GM23338 (cell line): ENCODE data around the gene UBE2E2. TPM values are rescaled to one million over a fixed set of nuclear protein-coding genes. Genes with fewer than 3 reads are reported as not detected.

Experiments
- ATAC-seq: fragments of 200-7000 bp; cut with Tn5 transposase; 3 replicates; pipeline ENCODE4 v1.9.1; 2020
- DNase-seq: peaks from one replicate; pipeline ENCODE4 v3.0.0-alpha.2; 2015; ENCODE audit warnings: low spot score
- H2AFZ ChIP-seq: fragments of 200-600 bp; sonication (generic); 2 replicates; pipeline ENCODE4 v1.8.0; 2016; ENCODE audit warnings: antibody characterized with exemption, mild to moderate bottlenecking, moderate library complexity
- H3F3A ChIP-seq: fragments of 200-600 bp; sonication (generic); replicated peaks from 2 replicates; pipeline ENCODE4 v1.8.0; 2017; ENCODE audit warnings: antibody characterized with exemption, mixed run types, low read depth
- H3K27ac ChIP-seq: fragments of 200-600 bp; sonication (generic); 2 replicates; pipeline ENCODE4 v1.6.1; 2016; ENCODE audit warnings: low read depth
- H3K27me3 ChIP-seq: fragments of 200-600 bp; sonication (generic); 2 replicates; pipeline ENCODE4 v1.8.0; 2016; ENCODE audit warnings: mild to moderate bottlenecking, mixed run types, moderate library complexity; ENCODE audit not compliant: insufficient read depth
- H3K36me3 ChIP-seq: fragments of 200-600 bp; sonication (generic); 2 replicates; pipeline ENCODE4 v1.8.0; 2016; ENCODE audit warnings: mild to moderate bottlenecking; ENCODE audit not compliant: insufficient read depth
- H3K4me1 ChIP-seq: fragments of 200-600 bp; sonication (generic); 2 replicates; pipeline ENCODE4 v1.8.0; 2016; ENCODE audit warnings: mild to moderate bottlenecking, moderate library complexity; ENCODE audit not compliant: insufficient read depth
- H3K4me2 ChIP-seq: fragments of 200-600 bp; sonication (generic); 2 replicates; pipeline ENCODE4 v1.7.1; 2017; ENCODE audit warnings: mixed run types
- H3K4me3 ChIP-seq: fragments of 200-600 bp; sonication (generic); 2 replicates; pipeline ENCODE4 v1.6.1; 2016; ENCODE audit warnings: mixed run types
- H3K79me2 ChIP-seq: fragments of 200-600 bp; sonication (generic); replicated peaks from 2 replicates; pipeline ENCODE4 v1.8.0; 2017; ENCODE audit warnings: mild to moderate bottlenecking; ENCODE audit not compliant: insufficient read depth
- H3K9me2 ChIP-seq: fragments of 200-600 bp; sonication (generic); 2 replicates; pipeline ENCODE4 v1.8.0; 2017; ENCODE audit not compliant: insufficient read depth
- H4K20me1 ChIP-seq: fragments of 200-600 bp; sonication (generic); replicated peaks from 2 replicates; pipeline ENCODE4 v1.8.0; 2017; ENCODE audit warnings: mild to moderate bottlenecking; ENCODE audit not compliant: insufficient read depth
- H3K27ac Mint-ChIP-seq: 2 replicates; pipeline ENCODE4 v1.8.0; 2020; ENCODE audit warnings: inconsistent platforms, mild to moderate bottlenecking, moderate library complexity, mixed read lengths
- H3K27me3 Mint-ChIP-seq: 3 replicates; pipeline ENCODE4 v1.8.0; 2022; ENCODE audit warnings: low read depth, mild to moderate bottlenecking, moderate library complexity, mixed read lengths, inconsistent platforms; ENCODE audit not compliant: insufficient read depth, poor library complexity
- H3K36me3 Mint-ChIP-seq: 3 replicates; pipeline ENCODE4 v1.8.0; 2021; ENCODE audit warnings: low read depth, mild to moderate bottlenecking, inconsistent platforms, moderate library complexity, mixed read lengths
- H3K4me1 Mint-ChIP-seq: 3 replicates; pipeline ENCODE4 v1.8.0; 2020; ENCODE audit warnings: mild to moderate bottlenecking, inconsistent platforms, mixed read lengths
- H3K4me3 Mint-ChIP-seq: 3 replicates; pipeline ENCODE4 v1.8.0; 2021; ENCODE audit warnings: moderate library complexity, mild to moderate bottlenecking, inconsistent platforms, mixed read lengths
- H3K9me3 Mint-ChIP-seq: 3 replicates; pipeline ENCODE4 v1.8.0; 2020; ENCODE audit warnings: moderate library complexity, mild to moderate bottlenecking, inconsistent platforms, mixed read lengths
- CREB1 ChIP-seq: fragments of 250-450 bp; sonication (Bioruptor Pico); IDR thresholded peaks from 2 replicates; pipeline ENCODE4 v1.5.0; 2020; ENCODE audit warnings: low read depth, mild to moderate bottlenecking, moderate library complexity
- EZH2 ChIP-seq: fragments of 200-600 bp; sonication (generic); IDR thresholded peaks from one replicate; pipeline ENCODE4 v1.8.0; 2017; ENCODE audit warnings: antibody characterized with exemption, mild to moderate bottlenecking, low read depth; ENCODE audit not compliant: unreplicated experiment
- EZH2phosphoT487 ChIP-seq: fragments of 200-600 bp; sonication (generic); IDR thresholded peaks from one replicate; pipeline ENCODE4 v1.8.1; 2018; ENCODE audit warnings: antibody characterized with exemption; ENCODE audit not compliant: unreplicated experiment
- JUNB ChIP-seq: IDR thresholded peaks from one replicate; pipeline ENCODE4 v1.6.1; 2016; ENCODE audit warnings: antibody characterized with exemption; ENCODE audit not compliant: unreplicated experiment
- NANOG ChIP-seq: IDR thresholded peaks from 2 replicates; pipeline ENCODE4 v1.6.1; 2016; ENCODE audit warnings: antibody characterized with exemption, borderline replicate concordance
- POLR2AphosphoS5 ChIP-seq: IDR thresholded peaks from 2 replicates; pipeline ENCODE4 v1.6.1; 2016; ENCODE audit warnings: antibody characterized with exemption, low read depth
- STAT1 ChIP-seq: IDR thresholded peaks from one replicate; pipeline ENCODE4 v1.6.1; 2016; ENCODE audit warnings: antibody characterized with exemption; ENCODE audit not compliant: unreplicated experiment
- ZNF114 ChIP-seq: fragments of 250-450 bp; sonication (Bioruptor Pico); IDR thresholded peaks from 2 replicates; pipeline ENCODE4 v1.5.0; 2020; ENCODE audit warnings: mild to moderate bottlenecking, moderate library complexity
- ZNF331 ChIP-seq: fragments of 250-450 bp; sonication (Bioruptor Pico); IDR thresholded peaks from 2 replicates; pipeline ENCODE4 v1.5.0; 2020; ENCODE audit warnings: low read depth, mild to moderate bottlenecking, moderate library complexity
- polyA plus RNA-seq: library from polyadenylated mRNA; unstranded; fragments of >200 nt; fragmentation: Nextera tagmentation; extraction: Ambion mirVana; gene quantifications from 2 replicates; pipeline ENCODE4 v1.2.1, GENCODE V29; 2016
- total RNA-seq: library from RNA; depleted of rRNA; stranded (reverse); fragments of >200 nt; shearing (Covaris generic); gene quantifications from 2 replicates; pipeline ENCODE4 v1.2.3, GENCODE V29; 2014
- TF ChIP-seq, protein P1 (sequence below): fragments of 250-450 bp; sonication (Bioruptor Pico); IDR thresholded peaks from 2 replicates; pipeline ENCODE4 v1.5.0; 2020; ENCODE audit warnings: mild to moderate bottlenecking, moderate library complexity
- TF ChIP-seq, protein P2 (sequence below), 2 experiments: fragments of 200-600 bp in 1 of 2; sonication (generic) in 1 of 2; conservative IDR thresholded peaks; 2 replicates each; pipeline versions ENCODE4 v1.5.1 to v1.6.1; 2016 to 2017; ENCODE audit warnings: antibody characterized with exemption in 2 of 2, low read depth in 2 of 2, mild to moderate bottlenecking in 2 of 2, moderate library complexity in 1 of 2
- TF ChIP-seq, protein P3 (sequence below): IDR thresholded peaks from 2 replicates; pipeline ENCODE4 v1.6.1; 2016; ENCODE audit warnings: antibody characterized with exemption
- TF ChIP-seq, protein P4 (sequence below): IDR thresholded peaks from one replicate; pipeline ENCODE4 v1.6.1; 2018; ENCODE audit warnings: antibody characterized with exemption; ENCODE audit not compliant: unreplicated experiment

UBE2E2 gene
- total and polyA plus RNA-seq, 2 experiments from 2014 or later: 86.9 to 169 TPM

DNA sequence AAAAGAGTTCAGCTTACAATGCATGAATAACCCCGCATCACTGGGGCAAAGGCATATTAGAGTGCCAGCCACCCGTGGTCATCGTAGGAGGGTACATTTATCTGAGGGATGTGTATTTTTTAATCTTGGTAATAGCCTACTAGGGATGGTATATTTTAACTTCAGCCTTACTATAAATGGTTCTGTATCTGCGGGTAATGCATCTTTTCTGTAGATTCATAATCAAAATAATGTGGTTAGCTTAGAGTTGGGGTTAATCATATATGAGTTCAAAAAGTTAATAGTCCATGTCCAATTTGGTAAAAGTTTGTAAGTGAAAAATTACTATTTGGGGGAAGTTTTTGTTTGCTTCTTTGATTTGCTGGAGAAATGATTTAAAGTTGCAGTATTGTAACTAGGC lies 339.0 kb downstream of the UBE2E2 start (continued):
- TF ChIP-seq, protein P1, sequence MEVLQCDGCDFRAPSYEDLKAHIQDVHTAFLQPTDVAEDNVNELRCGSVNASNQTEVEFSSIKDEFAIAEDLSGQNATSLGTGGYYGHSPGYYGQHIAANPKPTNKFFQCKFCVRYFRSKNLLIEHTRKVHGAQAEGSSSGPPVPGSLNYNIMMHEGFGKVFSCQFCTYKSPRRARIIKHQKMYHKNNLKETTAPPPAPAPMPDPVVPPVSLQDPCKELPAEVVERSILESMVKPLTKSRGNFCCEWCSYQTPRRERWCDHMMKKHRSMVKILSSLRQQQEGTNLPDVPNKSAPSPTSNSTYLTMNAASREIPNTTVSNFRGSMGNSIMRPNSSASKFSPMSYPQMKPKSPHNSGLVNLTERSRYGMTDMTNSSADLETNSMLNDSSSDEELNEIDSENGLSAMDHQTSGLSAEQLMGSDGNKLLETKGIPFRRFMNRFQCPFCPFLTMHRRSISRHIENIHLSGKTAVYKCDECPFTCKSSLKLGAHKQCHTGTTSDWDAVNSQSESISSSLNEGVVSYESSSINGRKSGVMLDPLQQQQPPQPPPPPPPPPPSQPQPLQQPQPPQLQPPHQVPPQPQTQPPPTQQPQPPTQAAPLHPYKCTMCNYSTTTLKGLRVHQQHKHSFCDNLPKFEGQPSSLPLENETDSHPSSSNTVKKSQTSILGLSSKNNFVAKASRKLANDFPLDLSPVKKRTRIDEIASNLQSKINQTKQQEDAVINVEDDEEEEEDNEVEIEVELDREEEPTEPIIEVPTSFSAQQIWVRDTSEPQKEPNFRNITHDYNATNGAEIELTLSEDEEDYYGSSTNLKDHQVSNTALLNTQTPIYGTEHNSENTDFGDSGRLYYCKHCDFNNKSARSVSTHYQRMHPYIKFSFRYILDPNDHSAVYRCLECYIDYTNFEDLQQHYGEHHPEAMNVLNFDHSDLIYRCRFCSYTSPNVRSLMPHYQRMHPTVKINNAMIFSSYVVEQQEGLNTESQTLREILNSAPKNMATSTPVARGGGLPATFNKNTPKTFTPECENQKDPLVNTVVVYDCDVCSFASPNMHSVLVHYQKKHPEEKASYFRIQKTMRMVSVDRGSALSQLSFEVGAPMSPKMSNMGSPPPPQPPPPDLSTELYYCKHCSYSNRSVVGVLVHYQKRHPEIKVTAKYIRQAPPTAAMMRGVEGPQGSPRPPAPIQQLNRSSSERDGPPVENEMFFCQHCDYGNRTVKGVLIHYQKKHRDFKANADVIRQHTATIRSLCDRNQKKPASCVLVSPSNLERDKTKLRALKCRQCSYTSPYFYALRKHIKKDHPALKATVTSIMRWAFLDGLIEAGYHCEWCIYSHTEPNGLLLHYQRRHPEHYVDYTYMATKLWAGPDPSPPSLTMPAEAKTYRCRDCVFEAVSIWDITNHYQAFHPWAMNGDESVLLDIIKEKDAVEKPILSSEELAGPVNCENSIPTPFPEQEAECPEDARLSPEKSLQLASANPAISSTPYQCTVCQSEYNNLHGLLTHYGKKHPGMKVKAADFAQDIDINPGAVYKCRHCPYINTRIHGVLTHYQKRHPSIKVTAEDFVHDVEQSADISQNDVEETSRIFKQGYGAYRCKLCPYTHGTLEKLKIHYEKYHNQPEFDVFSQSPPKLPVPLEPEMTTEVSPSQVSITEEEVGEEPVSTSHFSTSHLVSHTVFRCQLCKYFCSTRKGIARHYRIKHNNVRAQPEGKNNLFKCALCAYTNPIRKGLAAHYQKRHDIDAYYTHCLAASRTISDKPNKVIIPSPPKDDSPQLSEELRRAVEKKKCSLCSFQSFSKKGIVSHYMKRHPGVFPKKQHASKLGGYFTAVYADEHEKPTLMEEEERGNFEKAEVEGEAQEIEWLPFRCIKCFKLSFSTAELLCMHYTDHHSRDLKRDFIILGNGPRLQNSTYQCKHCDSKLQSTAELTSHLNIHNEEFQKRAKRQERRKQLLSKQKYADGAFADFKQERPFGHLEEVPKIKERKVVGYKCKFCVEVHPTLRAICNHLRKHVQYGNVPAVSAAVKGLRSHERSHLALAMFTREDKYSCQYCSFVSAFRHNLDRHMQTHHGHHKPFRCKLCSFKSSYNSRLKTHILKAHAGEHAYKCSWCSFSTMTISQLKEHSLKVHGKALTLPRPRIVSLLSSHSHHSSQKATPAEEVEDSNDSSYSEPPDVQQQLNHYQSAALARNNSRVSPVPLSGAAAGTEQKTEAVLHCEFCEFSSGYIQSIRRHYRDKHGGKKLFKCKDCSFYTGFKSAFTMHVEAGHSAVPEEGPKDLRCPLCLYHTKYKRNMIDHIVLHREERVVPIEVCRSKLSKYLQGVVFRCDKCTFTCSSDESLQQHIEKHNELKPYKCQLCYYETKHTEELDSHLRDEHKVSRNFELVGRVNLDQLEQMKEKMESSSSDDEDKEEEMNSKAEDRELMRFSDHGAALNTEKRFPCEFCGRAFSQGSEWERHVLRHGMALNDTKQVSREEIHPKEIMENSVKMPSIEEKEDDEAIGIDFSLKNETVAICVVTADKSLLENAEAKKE: no peak
- TF ChIP-seq ZNF331 (CRISPR knock-in tag) (no peak), STAT1 (no peak), ZNF114 (no peak), NANOG (no peak)
- TF ChIP-seq, protein P2, sequence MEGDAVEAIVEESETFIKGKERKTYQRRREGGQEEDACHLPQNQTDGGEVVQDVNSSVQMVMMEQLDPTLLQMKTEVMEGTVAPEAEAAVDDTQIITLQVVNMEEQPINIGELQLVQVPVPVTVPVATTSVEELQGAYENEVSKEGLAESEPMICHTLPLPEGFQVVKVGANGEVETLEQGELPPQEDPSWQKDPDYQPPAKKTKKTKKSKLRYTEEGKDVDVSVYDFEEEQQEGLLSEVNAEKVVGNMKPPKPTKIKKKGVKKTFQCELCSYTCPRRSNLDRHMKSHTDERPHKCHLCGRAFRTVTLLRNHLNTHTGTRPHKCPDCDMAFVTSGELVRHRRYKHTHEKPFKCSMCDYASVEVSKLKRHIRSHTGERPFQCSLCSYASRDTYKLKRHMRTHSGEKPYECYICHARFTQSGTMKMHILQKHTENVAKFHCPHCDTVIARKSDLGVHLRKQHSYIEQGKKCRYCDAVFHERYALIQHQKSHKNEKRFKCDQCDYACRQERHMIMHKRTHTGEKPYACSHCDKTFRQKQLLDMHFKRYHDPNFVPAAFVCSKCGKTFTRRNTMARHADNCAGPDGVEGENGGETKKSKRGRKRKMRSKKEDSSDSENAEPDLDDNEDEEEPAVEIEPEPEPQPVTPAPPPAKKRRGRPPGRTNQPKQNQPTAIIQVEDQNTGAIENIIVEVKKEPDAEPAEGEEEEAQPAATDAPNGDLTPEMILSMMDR (conservative IDR thresholded peaks at IDR 0.05; ENCODE audit: low read depth in 2 of 2): no peak

DNA sequence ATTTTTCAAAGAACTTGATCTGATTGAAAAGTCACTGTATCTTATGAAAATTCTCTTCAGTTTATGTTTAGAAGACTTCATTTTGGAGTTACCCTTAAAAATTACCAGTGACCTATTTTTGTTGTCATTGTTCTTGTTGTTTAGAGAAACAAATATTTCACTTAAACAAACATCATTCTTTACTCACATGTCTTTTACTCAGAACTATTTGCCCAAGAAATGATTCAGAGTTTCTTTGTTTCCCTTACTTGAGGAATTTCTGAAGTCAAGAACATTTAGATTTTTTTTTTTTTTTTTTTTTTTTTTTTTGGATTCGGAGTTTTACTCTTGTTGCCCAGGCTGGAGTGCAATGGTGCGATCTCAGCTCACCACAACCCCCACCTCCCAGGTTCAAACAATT lies 343.1 kb downstream of the UBE2E2 start:
- Mint-ChIP-seq H3K36me3 (no peaks in the 10 kb centered on the region), H3K27me3 (no peaks in the 10 kb centered on the region), H3K27ac (no peak overlapping the region), H3K4me1 (peaks cover 14% of the 10 kb centered on the region), H3K4me3 (no peak overlapping the region), H3K9me3 (no peaks in the 10 kb centered on the region)
- Histone ChIP-seq H4K20me1 (no peaks in the 10 kb centered on the region), H3K27ac (no peak overlapping the region), H3F3A (no peaks in the 10 kb centered on the region), H3K4me1 (peaks cover 10% of the 10 kb centered on the region), H3K4me3 (no peak overlapping the region), H3K36me3 (no peaks in the 10 kb centered on the region), H3K9me2 (no peaks in the 10 kb centered on the region), H3K27me3 (no peaks in the 10 kb centered on the region), H3K79me2 (no peaks in the 10 kb centered on the region), H3K4me2 (no peak overlapping the region), H2AFZ (no peak overlapping the region)
- no peak for DNase-seq
- TF ChIP-seq EZH2phosphoT487: no peak
- TF ChIP-seq, protein P3, sequence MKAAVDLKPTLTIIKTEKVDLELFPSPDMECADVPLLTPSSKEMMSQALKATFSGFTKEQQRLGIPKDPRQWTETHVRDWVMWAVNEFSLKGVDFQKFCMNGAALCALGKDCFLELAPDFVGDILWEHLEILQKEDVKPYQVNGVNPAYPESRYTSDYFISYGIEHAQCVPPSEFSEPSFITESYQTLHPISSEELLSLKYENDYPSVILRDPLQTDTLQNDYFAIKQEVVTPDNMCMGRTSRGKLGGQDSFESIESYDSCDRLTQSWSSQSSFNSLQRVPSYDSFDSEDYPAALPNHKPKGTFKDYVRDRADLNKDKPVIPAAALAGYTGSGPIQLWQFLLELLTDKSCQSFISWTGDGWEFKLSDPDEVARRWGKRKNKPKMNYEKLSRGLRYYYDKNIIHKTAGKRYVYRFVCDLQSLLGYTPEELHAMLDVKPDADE: no peak
- TF ChIP-seq CREB1 (CRISPR knock-in tag): no peak
- no peak for TF ChIP-seq EZH2
- TF ChIP-seq, protein P4, sequence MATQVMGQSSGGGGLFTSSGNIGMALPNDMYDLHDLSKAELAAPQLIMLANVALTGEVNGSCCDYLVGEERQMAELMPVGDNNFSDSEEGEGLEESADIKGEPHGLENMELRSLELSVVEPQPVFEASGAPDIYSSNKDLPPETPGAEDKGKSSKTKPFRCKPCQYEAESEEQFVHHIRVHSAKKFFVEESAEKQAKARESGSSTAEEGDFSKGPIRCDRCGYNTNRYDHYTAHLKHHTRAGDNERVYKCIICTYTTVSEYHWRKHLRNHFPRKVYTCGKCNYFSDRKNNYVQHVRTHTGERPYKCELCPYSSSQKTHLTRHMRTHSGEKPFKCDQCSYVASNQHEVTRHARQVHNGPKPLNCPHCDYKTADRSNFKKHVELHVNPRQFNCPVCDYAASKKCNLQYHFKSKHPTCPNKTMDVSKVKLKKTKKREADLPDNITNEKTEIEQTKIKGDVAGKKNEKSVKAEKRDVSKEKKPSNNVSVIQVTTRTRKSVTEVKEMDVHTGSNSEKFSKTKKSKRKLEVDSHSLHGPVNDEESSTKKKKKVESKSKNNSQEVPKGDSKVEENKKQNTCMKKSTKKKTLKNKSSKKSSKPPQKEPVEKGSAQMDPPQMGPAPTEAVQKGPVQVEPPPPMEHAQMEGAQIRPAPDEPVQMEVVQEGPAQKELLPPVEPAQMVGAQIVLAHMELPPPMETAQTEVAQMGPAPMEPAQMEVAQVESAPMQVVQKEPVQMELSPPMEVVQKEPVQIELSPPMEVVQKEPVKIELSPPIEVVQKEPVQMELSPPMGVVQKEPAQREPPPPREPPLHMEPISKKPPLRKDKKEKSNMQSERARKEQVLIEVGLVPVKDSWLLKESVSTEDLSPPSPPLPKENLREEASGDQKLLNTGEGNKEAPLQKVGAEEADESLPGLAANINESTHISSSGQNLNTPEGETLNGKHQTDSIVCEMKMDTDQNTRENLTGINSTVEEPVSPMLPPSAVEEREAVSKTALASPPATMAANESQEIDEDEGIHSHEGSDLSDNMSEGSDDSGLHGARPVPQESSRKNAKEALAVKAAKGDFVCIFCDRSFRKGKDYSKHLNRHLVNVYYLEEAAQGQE: no peak
- no peak for TF ChIP-seq JUNB
- TF ChIP-seq ZNF114: no peak
- no peak for TF ChIP-seq STAT1
- TF ChIP-seq NANOG: no peak
- TF ChIP-seq POLR2AphosphoS5: no peak
- no peak for ATAC-seq
